Thyroid gland (tissue), 4 donors: ENCODE data around the gene HSD11B2. TPM values are rescaled to one million over a fixed set of nuclear protein-coding genes. Genes with fewer than 3 reads are reported as not detected.

Experiments
- DNase-seq, 2 donors: peaks; one replicate each; pipeline ENCODE4 v3.0.0-alpha.2; 2019
- H3K27ac ChIP-seq, 3 donors: fragments of 200-600 bp; sonication (generic); 1 replicate in 2 of 3; 2 replicates in 1 of 3; pipeline ENCODE4 v1.5.1; 2016 to 2019; ENCODE audit warnings: mild to moderate bottlenecking in 1 of 3, moderate library complexity in 1 of 3
- H3K27me3 ChIP-seq: fragments of 200-600 bp; sonication (generic); one replicate; pipeline ENCODE4 v1.5.1; 2019
- H3K36me3 ChIP-seq, 2 donors: fragments of 200-600 bp; sonication (generic); one replicate each; pipeline ENCODE4 v1.5.1; 2016 to 2019
- H3K4me1 ChIP-seq, 2 donors: fragments of 200-600 bp; sonication (generic); one replicate each; pipeline ENCODE4 v1.5.1; 2017 to 2019
- H3K4me3 ChIP-seq, 3 donors: fragments of 200-600 bp; sonication (generic); replicated peaks in 1 of 3; 1 replicate in 2 of 3; 2 replicates in 1 of 3; pipeline ENCODE4 v1.5.1; 2016; ENCODE audit warnings: mild to moderate bottlenecking in 1 of 3
- H3K9me3 ChIP-seq: fragments of 200-600 bp; sonication (generic); one replicate; pipeline ENCODE4 v1.5.1; 2017
- POLR2A ChIP-seq, 2 donors: fragments of 450-650 bp; IDR thresholded peaks; one replicate each; pipeline ENCODE4 v1.6.1; 2017; ENCODE audit warnings: antibody characterized with exemption in 2 of 2, mild to moderate bottlenecking in 2 of 2, moderate library complexity in 1 of 2
- WGBS, 2 donors: methylation state at CpG; one replicate each; pipeline ENCODE4 v1.1.5; 2017; 5-methylcytosine and 5-hydroxymethylcytosine counted together
- intact Hi-C: fragments of 100-400 bp; cut with DNase I; formaldehyde crosslinking; loops from one replicate; pipeline ENCODE4 v1.15.1; 2023
- total RNA-seq, 4 donors: library from RNA; depleted of rRNA; stranded (reverse); fragments of >200 nt; gene quantifications; one replicate each; pipeline ENCODE4 v1.2.3, GENCODE V29; 2016
- TF ChIP-seq, protein P1 (sequence below), 6 experiments: fragments of 200-600 bp in 3 of 6; fragments of 450-650 bp in 3 of 6; sonication (generic) in 3 of 6; IDR thresholded peaks; one replicate each; pipeline ENCODE4 v1.5.1; 2016 to 2019; ENCODE audit warnings: antibody characterized with exemption in 6 of 6, mild to moderate bottlenecking in 2 of 6, inconsistent platforms in 1 of 6, moderate library complexity in 1 of 6

The HSD11B2 gene
- total RNA-seq, 4 donors from 2014 or later, result 4.6 to 11.9 (median 9.0) TPM

DNA sequence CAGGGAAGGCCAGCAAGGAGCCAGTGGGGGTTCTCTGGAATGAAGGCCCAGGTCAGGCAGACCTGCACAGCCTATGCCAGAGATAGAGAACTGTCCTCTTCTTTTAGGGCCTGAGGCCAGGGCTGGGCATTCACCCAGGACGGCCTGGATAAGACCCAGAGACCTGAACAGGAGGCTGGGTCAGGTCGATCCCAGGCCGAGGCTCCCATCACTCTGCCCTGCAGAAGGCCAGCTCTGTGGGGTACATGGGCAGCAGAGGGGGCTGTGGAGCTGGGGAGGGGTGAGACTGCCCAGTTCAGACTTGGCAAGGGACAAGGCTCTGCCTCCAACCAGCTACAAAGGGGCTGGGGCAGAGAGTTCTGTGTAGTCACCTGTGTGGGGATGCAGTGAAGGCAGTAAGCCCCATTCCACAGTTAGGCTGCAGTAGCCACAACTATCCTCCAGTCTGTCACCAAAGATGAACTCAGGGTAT, 14.6 kb downstream of the HSD11B2 start:
- intact Hi-C loops, result no loop called here
- Histone ChIP-seq H3K36me3 (no peaks in the 10 kb centered on the region), H3K27me3 (no peaks in the 10 kb centered on the region), H3K4me3 (no peak overlapping the region), H3K4me1 (peaks cover 93 to 98% of the 10 kb centered on the region in 2 donors), H3K27ac (peak overlapping the region; percentile 26 to 76 (median 73)), H3K9me3 (no peaks in the 10 kb centered on the region)
- TF ChIP-seq, protein P1, sequence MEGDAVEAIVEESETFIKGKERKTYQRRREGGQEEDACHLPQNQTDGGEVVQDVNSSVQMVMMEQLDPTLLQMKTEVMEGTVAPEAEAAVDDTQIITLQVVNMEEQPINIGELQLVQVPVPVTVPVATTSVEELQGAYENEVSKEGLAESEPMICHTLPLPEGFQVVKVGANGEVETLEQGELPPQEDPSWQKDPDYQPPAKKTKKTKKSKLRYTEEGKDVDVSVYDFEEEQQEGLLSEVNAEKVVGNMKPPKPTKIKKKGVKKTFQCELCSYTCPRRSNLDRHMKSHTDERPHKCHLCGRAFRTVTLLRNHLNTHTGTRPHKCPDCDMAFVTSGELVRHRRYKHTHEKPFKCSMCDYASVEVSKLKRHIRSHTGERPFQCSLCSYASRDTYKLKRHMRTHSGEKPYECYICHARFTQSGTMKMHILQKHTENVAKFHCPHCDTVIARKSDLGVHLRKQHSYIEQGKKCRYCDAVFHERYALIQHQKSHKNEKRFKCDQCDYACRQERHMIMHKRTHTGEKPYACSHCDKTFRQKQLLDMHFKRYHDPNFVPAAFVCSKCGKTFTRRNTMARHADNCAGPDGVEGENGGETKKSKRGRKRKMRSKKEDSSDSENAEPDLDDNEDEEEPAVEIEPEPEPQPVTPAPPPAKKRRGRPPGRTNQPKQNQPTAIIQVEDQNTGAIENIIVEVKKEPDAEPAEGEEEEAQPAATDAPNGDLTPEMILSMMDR (IDR thresholded peaks at IDR 0.05), result peak in 1 of 6 experiments; percentile 4
- TF ChIP-seq POLR2A (IDR thresholded peaks at IDR 0.05), result no peak
- DNase-seq, result peak in 1 of 2 donors; percentile 66
- 14 to 50% methylated on average over 1 to 3 of the region's 3 CpGs for WGBS, 2 donors

DNA sequence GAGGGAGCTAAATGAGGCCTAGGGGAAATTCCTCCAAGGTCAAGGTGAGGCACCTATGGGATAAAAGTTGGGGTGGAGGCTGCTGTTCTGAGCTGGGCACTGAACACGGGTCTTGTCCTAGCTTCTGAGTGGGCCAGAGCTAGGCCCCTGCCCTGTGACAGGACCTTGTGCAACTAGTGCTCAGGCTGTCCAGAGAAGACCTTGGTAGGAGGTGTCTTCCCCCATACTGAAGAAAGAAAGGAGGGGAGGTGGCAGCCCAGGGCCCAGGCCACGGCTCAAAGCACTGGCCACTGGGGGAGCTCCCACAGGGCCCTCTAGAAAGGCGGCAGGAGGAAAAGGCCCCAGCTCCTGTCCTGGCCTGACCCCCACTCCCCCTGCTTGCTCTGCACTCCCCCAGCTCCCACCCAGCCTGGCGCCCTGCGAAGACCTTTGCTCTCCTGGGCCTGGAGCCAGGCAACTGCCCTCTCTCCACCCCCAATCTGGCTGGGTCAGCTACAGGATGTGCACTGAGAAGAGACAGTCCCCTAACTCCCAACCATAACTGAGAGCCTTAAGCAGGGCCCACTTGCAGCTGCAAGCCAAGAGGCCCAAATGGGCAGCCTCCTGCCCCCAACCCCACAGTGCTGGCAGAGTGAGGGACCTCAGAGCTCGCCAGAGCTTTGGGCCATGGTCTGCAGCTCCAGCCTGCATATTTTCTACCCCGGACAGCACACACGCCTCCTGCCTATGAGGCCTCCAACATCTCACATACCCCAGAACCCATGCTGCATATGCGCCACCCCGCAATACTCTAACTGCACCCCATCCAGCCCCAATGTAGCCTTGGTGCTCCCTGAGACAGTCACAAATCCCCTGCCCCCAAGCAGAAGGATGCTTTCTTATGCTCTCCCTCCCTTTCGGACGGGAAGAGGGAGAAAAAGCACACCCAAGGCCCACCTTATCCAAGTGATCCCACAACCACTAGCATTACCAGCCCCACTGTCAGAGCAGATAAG, 15.3 kb downstream of the HSD11B2 start:
- no peaks in the 10 kb centered on the region for H3K36me3 ChIP-seq
- peaks cover 90 to 98% of the 10 kb centered on the region in 2 donors for H3K4me1 ChIP-seq
- WGBS, 2 donors, result 68 to 73% methylated on average over 11 to 12 of the region's 12 CpGs
- TF ChIP-seq POLR2A (IDR thresholded peaks at IDR 0.05), result no peak
- TF ChIP-seq, protein P1 (IDR thresholded peaks at IDR 0.05), result no peak
- H3K4me3 ChIP-seq, result no peak overlapping the region
- no peaks in the 10 kb centered on the region for H3K27me3 ChIP-seq
- H3K9me3 ChIP-seq, result no peaks in the 10 kb centered on the region
- H3K27ac ChIP-seq, result peak overlapping the region; percentile 26 to 76 (median 73)
- DNase-seq, result no peak
- intact Hi-C loops, result no loop called here

DNA sequence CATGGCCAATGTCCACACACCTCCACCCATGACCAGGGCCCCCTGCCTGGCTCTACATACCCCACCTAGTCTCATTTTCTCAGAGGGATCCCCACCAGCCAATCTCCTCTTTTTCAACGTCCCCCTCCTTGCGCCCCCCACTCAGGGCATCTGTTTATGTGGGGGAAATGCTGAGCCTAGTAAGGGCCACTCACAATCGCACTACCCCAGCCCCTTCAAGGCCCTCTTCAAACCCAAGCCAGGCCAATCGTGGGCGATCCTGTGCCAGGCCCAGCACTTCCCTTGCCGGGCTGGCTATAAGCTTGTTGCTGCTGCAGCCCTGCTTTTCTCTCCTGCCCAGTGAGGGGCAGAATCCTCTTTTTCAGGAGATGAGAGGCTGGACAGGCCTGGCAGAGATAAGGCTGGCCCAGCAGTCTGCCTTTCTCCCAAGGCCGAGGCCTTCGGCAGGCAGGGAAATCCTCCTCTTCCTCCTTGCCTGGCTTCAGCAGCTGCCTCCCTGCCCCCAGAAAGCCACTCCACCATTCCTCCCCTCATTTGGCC, 16.1 kb downstream of the HSD11B2 start:
- no peaks in the 10 kb centered on the region for H3K27me3 ChIP-seq
- no peaks in the 10 kb centered on the region for H3K36me3 ChIP-seq
- no peak overlapping the region for H3K4me3 ChIP-seq
- no peak for TF ChIP-seq POLR2A (IDR thresholded peaks at IDR 0.05)
- TF ChIP-seq, protein P1 (IDR thresholded peaks at IDR 0.05), result no peak
- peaks cover 93 to 100% of the 10 kb centered on the region in 2 donors for H3K4me1 ChIP-seq
- 53 to 60% methylated on average over 8 of the region's 8 CpGs for WGBS, 2 donors
- intact Hi-C loops, result no loop called here
- no peak for DNase-seq
- peak overlapping the region; percentile 7 to 76 (median 73) for H3K27ac ChIP-seq
- no peaks in the 10 kb centered on the region for H3K9me3 ChIP-seq

DNA sequence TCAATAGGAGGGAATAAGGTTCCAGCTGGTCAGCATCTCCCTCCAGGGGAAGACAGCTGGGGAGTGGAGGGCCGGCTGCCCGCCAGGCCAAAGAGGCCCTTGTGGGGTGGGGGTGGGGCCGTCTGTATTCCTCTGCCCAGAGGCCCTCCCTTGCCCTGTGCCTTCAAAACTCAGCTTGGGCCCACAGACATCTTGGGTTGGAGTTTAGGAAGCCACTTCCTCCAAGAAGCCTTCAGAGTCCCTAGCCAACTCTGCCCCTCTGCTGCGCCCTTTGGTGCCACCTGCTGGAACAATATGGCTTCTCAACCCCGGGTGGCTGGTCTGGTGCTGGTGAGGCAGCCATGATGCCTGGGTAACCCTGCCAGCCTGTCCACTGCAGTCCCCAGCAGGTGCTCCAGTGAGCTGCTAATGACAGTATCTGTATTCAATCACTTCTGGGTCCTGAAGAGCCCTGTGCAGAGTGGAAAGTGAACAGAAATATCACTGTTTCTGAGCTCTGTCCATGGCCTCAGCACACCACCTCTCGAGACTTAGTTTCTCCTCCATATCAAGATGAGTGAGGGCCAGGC, 16.7 kb downstream of the HSD11B2 start:
- Histone ChIP-seq H3K27ac (peak overlapping the region; percentile 7 to 76 (median 73)), H3K27me3 (no peaks in the 10 kb centered on the region), H3K36me3 (no peaks in the 10 kb centered on the region), H3K4me3 (no peak overlapping the region), H3K9me3 (no peaks in the 10 kb centered on the region), H3K4me1 (peaks cover 91 to 100% of the 10 kb centered on the region in 2 donors)
- intact Hi-C loops, result no loop called here
- no peak for DNase-seq
- TF ChIP-seq, protein P1 (IDR thresholded peaks at IDR 0.05), result peak in 3 of 6 experiments; percentile 14 to 33 (median 33)
- TF ChIP-seq POLR2A (IDR thresholded peaks at IDR 0.05), result no peak
- WGBS, 2 donors, result 60 to 74% methylated on average over 3 of the region's 6 CpGs
